Large intestine (tissue), 3 donors: ENCODE results near the gene CXorf66. TPM values are rescaled to one million over a fixed set of nuclear protein-coding genes. Genes with fewer than 3 reads are reported as not detected.
"Not testable (repeated sequence)": the region's sequence is repeated elsewhere in the genome, so short reads cannot be mapped to it uniquely, and the experiment has no call there.

Experiments used
- DNase-seq, 2 donors: peaks; one replicate each; pipeline versions ENCODE4 v3.0.0 to v3.0.0-alpha.2; 2013
- H3K27ac ChIP-seq: one replicate; pipeline ENCODE4 v1.5.1; 2013; ENCODE audit warnings: low read length
- H3K27me3 ChIP-seq: 2 replicates; pipeline ENCODE4 v1.6.1; 2013; ENCODE audit warnings: low read length; ENCODE audit not compliant: control insufficient read depth, insufficient read depth
- H3K36me3 ChIP-seq: 2 replicates; pipeline ENCODE4 v1.6.1; 2013; ENCODE audit warnings: low read length; ENCODE audit not compliant: control insufficient read depth, insufficient read depth
- H3K4me1 ChIP-seq: one replicate; pipeline ENCODE4 v1.6.1; 2013; ENCODE audit warnings: low read length; ENCODE audit not compliant: control insufficient read depth, insufficient read depth
- H3K4me3 ChIP-seq: one replicate; pipeline ENCODE4 v1.5.1; 2013; ENCODE audit warnings: low read length
- H3K9me3 ChIP-seq: one replicate; pipeline ENCODE4 v1.6.1; 2013; ENCODE audit warnings: mild to moderate bottlenecking, low read depth, low read length, moderate library complexity; ENCODE audit not compliant: control insufficient read depth
- WGBS: methylation state at CpG from one replicate; pipeline ENCODE4 v1.1.5; 2013; ENCODE audit warnings: low lambda C conversion rate; ENCODE audit not compliant: insufficient coverage; 5-methylcytosine and 5-hydroxymethylcytosine counted together
- polyA plus RNA-seq: library from polyadenylated mRNA; unstranded; fragments of 120-200 nt; gene quantifications from one replicate; pipeline ENCODE4 v1.2.1, GENCODE V29; 2013

The CXorf66 gene
- polyA plus RNA-seq, 1 donor: not detected

DNA sequence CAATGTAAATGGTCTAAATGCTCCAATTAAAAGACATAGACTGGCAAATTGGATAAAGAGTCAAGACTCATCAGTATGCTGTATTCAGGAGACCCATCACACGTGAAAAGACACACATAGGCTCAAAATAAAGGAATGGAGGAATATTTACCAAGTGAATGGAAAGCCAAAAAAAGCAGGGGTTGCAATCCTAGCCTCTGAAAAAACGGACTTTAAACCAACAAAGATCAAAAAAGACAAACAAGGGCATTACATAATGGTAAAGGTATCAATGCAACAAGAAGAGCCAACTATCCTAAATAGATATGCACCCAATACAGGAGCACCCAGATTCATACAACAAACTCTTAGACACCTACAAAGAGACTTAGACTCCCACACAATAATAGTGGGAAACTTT lies 4.2 kb downstream of the CXorf66 start:
- H3K27ac ChIP-seq, DNase-seq, H3K4me1 ChIP-seq, H3K4me3 ChIP-seq, H3K9me3 ChIP-seq, H3K36me3 ChIP-seq, H3K27me3 ChIP-seq: not testable (repeated sequence)
- WGBS: no CpG with 5 or more reads among the region's 2 CpGs

GRCh38 chrX:139949703-139950102 lies 15.6 kb downstream of the CXorf66 start:
- no peak overlapping the region for H3K27ac ChIP-seq
- no peak for DNase-seq
- H3K27me3 ChIP-seq: no peaks in the 10 kb centered on the region
- H3K4me1 ChIP-seq: no peaks in the 10 kb centered on the region
- no peaks in the 10 kb centered on the region for H3K36me3 ChIP-seq
- WGBS: no CpG with 5 or more reads among the region's 3 CpGs
- H3K4me3 ChIP-seq: no peak overlapping the region
- H3K9me3 ChIP-seq: no peaks in the 10 kb centered on the region

DNA sequence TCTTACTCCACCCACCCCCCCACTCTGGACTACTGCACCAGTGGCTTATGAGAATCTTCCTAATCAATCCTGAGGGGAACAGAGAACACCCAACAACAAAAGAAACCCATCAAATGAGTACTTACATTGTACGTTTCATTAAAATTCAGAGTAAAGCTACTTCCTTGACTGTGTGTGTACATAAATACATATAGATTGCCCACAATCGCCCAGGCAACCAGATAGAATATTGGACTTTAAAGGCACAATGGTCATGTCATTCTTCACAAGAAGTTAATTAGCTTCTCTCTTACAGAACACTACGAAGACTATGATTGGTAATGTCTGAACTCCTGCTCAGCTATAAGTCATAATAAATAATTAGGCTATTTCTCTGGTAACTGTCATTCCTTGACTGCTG lies 20.2 kb downstream of the CXorf66 start:
- Histone ChIP-seq H3K36me3 (no peaks in the 10 kb centered on the region), H3K27ac (no peak overlapping the region), H3K4me3 (no peak overlapping the region), H3K9me3 (no peaks in the 10 kb centered on the region), H3K4me1 (no peaks in the 10 kb centered on the region), H3K27me3 (no peaks in the 10 kb centered on the region)
- DNase-seq: peak in 1 of 2 donors; percentile 42
- WGBS: no CpG with 5 or more reads among the region's 3 CpGs

DNA sequence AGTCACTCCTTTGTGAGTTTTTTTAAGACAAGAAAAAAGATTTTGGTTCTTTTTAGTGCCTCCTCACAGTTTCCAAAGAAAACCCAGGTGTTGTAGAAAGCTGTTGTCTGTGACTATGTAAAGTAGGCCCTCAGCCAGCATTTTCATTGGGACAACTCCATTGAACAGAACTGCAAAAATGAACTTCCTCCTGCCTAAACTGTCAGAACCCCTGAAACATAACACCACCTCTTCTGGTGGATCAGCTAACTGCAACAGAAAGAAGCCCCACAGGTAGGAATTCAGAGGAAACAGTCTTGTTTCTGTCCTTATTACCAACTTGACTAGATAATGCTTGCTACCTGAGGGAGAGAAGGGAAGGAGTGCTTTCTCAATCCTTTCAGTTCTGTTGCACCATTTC lies 29.1 kb downstream of the CXorf66 start:
- no peak overlapping the region for H3K27ac ChIP-seq
- H3K27me3 ChIP-seq: no peaks in the 10 kb centered on the region
- H3K4me3 ChIP-seq: no peak overlapping the region
- DNase-seq: no peak
- H3K9me3 ChIP-seq: no peaks in the 10 kb centered on the region
- H3K4me1 ChIP-seq: no peaks in the 10 kb centered on the region
- H3K36me3 ChIP-seq: no peaks in the 10 kb centered on the region

DNA sequence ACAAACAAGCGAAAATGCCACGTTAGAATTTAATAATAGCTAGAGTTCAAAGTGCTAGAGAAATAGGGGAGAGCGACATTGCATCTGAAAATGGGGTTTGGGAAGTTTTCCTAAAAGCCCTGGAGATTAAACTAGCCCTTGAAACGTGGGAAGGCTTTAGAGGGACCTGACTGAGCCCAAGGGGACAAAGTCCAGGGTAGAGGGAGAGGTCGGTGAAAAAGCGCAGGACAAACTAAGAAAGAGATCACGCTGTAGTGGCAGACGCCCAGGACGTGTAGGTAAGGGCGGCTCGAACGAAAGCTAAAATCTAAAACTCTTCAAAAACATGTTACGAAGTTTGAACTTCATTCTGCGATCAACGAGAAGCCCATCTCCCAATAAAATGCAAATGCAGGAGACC lies 31.4 kb downstream of the CXorf66 start:
- H3K4me3 ChIP-seq: peak overlapping the region; percentile 75
- DNase-seq: peak; percentile 45 to 77
- no CpG with 5 or more reads among the region's 15 CpGs for WGBS

DNA sequence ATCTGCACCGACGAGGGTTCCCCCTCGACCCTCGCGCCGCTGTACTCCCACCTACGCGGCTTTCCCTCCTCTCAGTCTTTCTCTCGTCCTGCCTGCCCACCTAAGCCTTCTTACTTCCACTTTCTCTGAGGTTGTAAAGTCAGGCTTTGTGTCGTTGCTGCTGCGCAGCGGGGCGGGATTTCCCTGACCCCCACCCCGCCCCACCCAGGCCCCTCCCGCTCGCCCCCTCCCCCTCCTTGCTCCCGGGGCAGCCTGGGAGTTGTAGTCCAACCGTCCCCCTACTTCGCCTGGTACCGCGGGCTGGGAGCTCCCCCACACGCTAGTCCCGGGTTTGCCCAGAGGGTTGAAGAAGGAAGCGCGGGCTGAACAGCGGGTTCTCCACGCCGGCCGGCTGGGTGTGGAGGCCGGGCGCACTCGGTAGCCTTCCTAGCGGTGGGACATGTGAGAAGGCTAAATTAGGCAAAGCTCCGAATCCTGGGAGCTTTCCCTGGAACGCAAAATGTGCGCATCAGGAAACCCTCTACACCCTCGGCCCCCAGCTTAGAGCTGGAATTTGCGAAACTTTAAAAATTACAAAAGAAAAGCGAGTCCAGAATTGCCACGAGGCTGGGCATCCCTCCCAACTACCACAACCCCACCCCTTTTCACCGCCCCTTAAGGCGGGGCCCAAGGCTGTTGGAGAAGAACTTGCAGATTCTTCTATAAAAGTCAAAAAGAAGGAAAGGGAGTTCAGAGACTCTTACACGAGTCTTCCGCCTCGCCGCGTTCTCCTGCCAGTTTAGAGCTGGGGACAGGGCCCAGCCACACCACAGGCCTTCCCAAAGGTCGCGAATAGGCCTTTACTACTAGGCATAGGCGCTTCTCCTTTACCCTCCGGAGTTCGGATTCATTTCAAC lies 32.2 kb downstream of the CXorf66 start, which contains the start of gene ATP11C:
Gene ATP11C, minus strand, starts transcription at position 153 of the 896 bp plus-strand sequence. CDS start 1,011 bp downstream, outside the sequence.
- Histone ChIP-seq H3K9me3 (no peaks in the 10 kb centered on the region), H3K4me1 (no peaks in the 10 kb centered on the region), H3K4me3 (peak within 1 kb of the TSS; percentile 75), H3K27me3 (no peaks in the 10 kb centered on the region), H3K27ac (peak within 1 kb of the TSS; percentile 97), H3K36me3 (no peaks in the 10 kb centered on the region)
- peak; percentile 70 to 82 for DNase-seq
- no CpG with 5 or more reads among the region's 52 CpGs for WGBS

More for the DNA sequence above, 31.4 kb downstream of the CXorf66 start:
- H3K27ac ChIP-seq: peak overlapping the region; percentile 97
- no peaks in the 10 kb centered on the region for H3K36me3 ChIP-seq
- H3K9me3 ChIP-seq: no peaks in the 10 kb centered on the region
- H3K4me1 ChIP-seq: no peaks in the 10 kb centered on the region
- H3K27me3 ChIP-seq: no peaks in the 10 kb centered on the region

GRCh38 chrX:139932073-139932900 lies 33.0 kb downstream of the CXorf66 start:
- Histone ChIP-seq H3K4me3 (peak overlapping the region; percentile 75), H3K36me3 (no peaks in the 10 kb centered on the region), H3K4me1 (no peaks in the 10 kb centered on the region), H3K9me3 (no peaks in the 10 kb centered on the region), H3K27me3 (no peaks in the 10 kb centered on the region), H3K27ac (peak overlapping the region; percentile 97)
- WGBS: no CpG with 5 or more reads among the region's 109 CpGs
- DNase-seq: peak; percentile 14 to 56

DNA sequence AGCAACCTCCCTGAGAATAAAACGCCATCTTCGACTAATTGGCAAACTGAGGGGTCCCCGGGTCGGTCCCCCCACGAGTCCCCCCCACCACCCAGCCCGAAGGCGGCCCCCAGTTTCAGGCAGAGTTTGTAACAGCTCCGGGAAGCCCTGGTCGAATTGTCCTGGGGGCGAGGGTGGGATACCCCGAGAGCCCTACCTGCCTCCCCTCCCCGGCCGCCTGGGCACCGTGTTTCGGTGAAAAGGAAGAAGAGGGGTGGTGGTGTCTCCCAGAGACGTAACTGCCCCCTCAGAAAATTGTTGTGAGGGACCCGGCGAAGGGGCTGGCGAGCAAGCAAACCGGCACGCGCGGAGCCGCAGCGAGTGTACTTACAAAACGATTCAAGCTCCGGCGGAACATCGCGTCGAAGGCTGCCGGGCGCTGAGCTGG lies 33.7 kb downstream of the CXorf66 start:
- WGBS: no CpG with 5 or more reads among the region's 33 CpGs

DNA sequence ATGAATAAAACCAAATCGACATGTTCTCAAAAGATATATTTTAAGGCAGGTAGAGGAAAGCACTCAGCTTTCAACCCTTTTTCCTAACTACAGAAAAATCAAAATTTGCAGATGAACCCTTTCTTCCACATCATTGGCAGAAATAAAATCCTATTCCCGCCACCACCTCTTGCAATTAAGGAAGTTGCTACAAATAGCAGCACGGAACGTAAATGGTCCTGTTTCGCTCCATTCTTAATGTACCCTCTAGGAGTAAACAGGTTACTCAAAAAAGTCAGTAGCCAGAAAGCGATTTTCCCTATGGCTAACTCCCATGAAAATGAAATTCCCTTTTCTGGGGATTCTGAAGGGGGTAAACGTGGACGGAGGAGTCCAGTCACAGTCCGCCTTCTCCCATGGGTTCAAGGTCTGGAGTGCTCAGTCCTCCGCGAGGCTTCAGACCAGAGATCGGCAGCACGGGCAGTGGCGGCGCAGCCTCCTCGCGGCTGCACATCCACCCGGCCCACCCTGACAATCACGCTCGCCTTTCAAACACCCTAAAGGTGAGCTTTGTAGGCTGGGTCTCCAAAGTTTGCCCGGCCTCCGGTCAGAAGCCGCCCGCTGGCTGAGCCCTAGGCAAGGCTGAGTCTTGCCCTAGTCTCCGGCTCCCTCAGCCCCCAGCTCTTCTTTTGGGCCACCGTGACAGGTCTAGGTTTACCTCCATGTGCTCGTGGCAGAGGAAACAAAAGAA lies 34.2 kb downstream of the CXorf66 start:
- no peaks in the 10 kb centered on the region for H3K4me1 ChIP-seq
- H3K27me3 ChIP-seq: no peaks in the 10 kb centered on the region
- no peaks in the 10 kb centered on the region for H3K9me3 ChIP-seq
- peak in 1 of 2 donors; percentile 47 for DNase-seq
- no CpG with 5 or more reads among the region's 27 CpGs for WGBS
- peak overlapping the region; percentile 71 for H3K4me3 ChIP-seq
- no peaks in the 10 kb centered on the region for H3K36me3 ChIP-seq
- H3K27ac ChIP-seq: no peak overlapping the region

More for the DNA sequence above, 33.7 kb downstream of the CXorf66 start:
- no peak for DNase-seq
- peak overlapping the region; percentile 29 for H3K27ac ChIP-seq
- H3K4me3 ChIP-seq: peak overlapping the region; percentile 71
- H3K27me3 ChIP-seq: no peaks in the 10 kb centered on the region
- no peaks in the 10 kb centered on the region for H3K4me1 ChIP-seq
- no peaks in the 10 kb centered on the region for H3K9me3 ChIP-seq
- no peaks in the 10 kb centered on the region for H3K36me3 ChIP-seq

DNA sequence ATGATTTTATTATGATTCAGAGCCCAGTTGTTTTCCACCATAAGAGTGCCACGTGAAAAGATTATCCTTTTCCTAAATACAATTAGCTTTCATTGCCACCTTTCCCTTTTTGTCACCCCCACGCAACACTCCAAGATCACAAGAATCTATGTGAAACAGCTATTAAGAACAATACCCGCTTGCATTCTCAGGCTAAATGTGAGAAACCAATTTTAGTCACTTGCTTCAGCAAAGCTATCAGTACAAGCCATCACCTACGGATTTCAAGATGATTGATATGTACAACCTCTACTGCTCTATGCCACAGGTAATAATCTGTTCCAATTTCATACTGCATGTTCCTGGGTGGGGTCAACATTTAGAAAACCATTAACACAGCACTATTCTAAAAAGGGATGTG lies 34.9 kb downstream of the CXorf66 start:
- no CpG with 5 or more reads among the region's 4 CpGs for WGBS
- Histone ChIP-seq H3K9me3 (no peaks in the 10 kb centered on the region), H3K27ac (no peak overlapping the region), H3K4me3 (no peak overlapping the region), H3K27me3 (no peaks in the 10 kb centered on the region), H3K36me3 (no peaks in the 10 kb centered on the region), H3K4me1 (no peaks in the 10 kb centered on the region)
- no peak for DNase-seq
